ENCODE data around the gene PBX2. TPM values are rescaled to one million over a fixed set of nuclear protein-coding genes. Genes with fewer than 3 reads are reported as not detected.

The PBX2 gene
- total RNA-seq, 2 experiments from 2014 or later, result 46.5 to 47.7 TPM

GRCh38 chr6:32164295-32164694 lies 25.7 kb downstream of the PBX2 start, which contains the start of gene EGFL8:
Gene EGFL8 (plus strand): TSS chr6:32164595. CDS start chr6:32166166, 1,571 bp downstream.
- intact Hi-C loops (cut with micrococcal nuclease), result no loop called here
- H3K4me3 Mint-ChIP-seq, result no peak within 1 kb of the TSS
- H3K9me3 Mint-ChIP-seq, result no peaks in the 10 kb centered on the region
- H3K36me3 Mint-ChIP-seq (ENCODE audit: low read depth), result peaks cover 19% of the 10 kb centered on the region
- CTCF ChIA-PET, result no interaction called here
- H3K27ac Mint-ChIP-seq, result no peak within 1 kb of the TSS
- H3K27me3 Mint-ChIP-seq (ENCODE audit: low read depth), result no peaks in the 10 kb centered on the region
- H3K4me1 Mint-ChIP-seq (ENCODE audit: low read depth), result no peaks in the 10 kb centered on the region
- no peak for DNase-seq

GRCh38 chr6:32163559-32164258 lies 26.3 kb downstream of the PBX2 start:
- intact Hi-C loops (cut with micrococcal nuclease), result no loop called here
- no peaks in the 10 kb centered on the region for H3K4me1 Mint-ChIP-seq (ENCODE audit: low read depth)
- no peak for DNase-seq
- no peak overlapping the region for H3K4me3 Mint-ChIP-seq
- CTCF ChIA-PET, result no interaction called here
- peaks cover 16% of the 10 kb centered on the region for H3K36me3 Mint-ChIP-seq (ENCODE audit: low read depth)
- no peaks in the 10 kb centered on the region for H3K27me3 Mint-ChIP-seq (ENCODE audit: low read depth)
- no peak overlapping the region for H3K27ac Mint-ChIP-seq
- H3K9me3 Mint-ChIP-seq, result no peaks in the 10 kb centered on the region

GRCh38 chr6:32158052-32158451 lies 31.9 kb downstream of the PBX2 start:
- intact Hi-C loops (cut with micrococcal nuclease), result no loop called here
- peaks cover 17% of the 10 kb centered on the region for H3K36me3 Mint-ChIP-seq (ENCODE audit: low read depth)
- H3K27ac Mint-ChIP-seq, result no peak overlapping the region
- H3K27me3 Mint-ChIP-seq (ENCODE audit: low read depth), result no peaks in the 10 kb centered on the region
- H3K4me3 Mint-ChIP-seq, result no peak overlapping the region
- peaks cover 15% of the 10 kb centered on the region for H3K4me1 Mint-ChIP-seq (ENCODE audit: low read depth)
- no peak for DNase-seq
- H3K9me3 Mint-ChIP-seq, result no peaks in the 10 kb centered on the region
- CTCF ChIA-PET, result interaction anchor here (0.8 to 1.1 kb wide), 2 partner anchors 27 to 87 kb away, joined by 3 read pairs; no protein-coding TSS in a partner anchor

GRCh38 chr6:32156891-32157290 lies 33.1 kb downstream of the PBX2 start:
- no peaks in the 10 kb centered on the region for H3K9me3 Mint-ChIP-seq

GRCh38 chr6:32154514-32155161 lies 35.4 kb downstream of the PBX2 start:
- intact Hi-C loops (cut with micrococcal nuclease), result loop anchor here (1.0 to 5.0 kb wide), 7 partner anchors 23 to 197 kb away; partner anchors contain the start of genes FKBPL, NELFE and SKIC2
- Mint-ChIP-seq H3K27me3 (ENCODE audit: low read depth) (peaks cover 5% of the 10 kb centered on the region), H3K27ac (peak overlapping the region; percentile 88), H3K9me3 (no peaks in the 10 kb centered on the region), H3K36me3 (ENCODE audit: low read depth) (peaks cover 14% of the 10 kb centered on the region), H3K4me3 (peak overlapping the region; percentile 99), H3K4me1 (ENCODE audit: low read depth) (peaks cover 42% of the 10 kb centered on the region)
- CTCF ChIA-PET, result interaction anchor here (0.6 to 1.0 kb wide), 5 partner anchors 36 to 417 kb away, joined by 3 to 4 read pairs (median 3); partner anchors contain the start of gene GPSM3
- DNase-seq, result peak; percentile 83

More at GRCh38 chr6:32156891-32157290, 33.1 kb downstream of the PBX2 start:
- no peak for DNase-seq
- H3K4me3 Mint-ChIP-seq, result no peak overlapping the region
- intact Hi-C loops (cut with micrococcal nuclease), result no loop called here
- no peak overlapping the region for H3K27ac Mint-ChIP-seq
- H3K36me3 Mint-ChIP-seq (ENCODE audit: low read depth), result peaks cover 14% of the 10 kb centered on the region
- peaks cover 27% of the 10 kb centered on the region for H3K4me1 Mint-ChIP-seq (ENCODE audit: low read depth)
- CTCF ChIA-PET, result no interaction called here
- no peaks in the 10 kb centered on the region for H3K27me3 Mint-ChIP-seq (ENCODE audit: low read depth)

GRCh38 chr6:32153564-32154513 lies 36.2 kb downstream of the PBX2 start, which contains the start of gene PPT2:
Gene PPT2 (plus strand): TSS chr6:32154141. CDS start chr6:32154595, 454 bp downstream.
- peaks cover 14% of the 10 kb centered on the region for H3K36me3 Mint-ChIP-seq (ENCODE audit: low read depth)
- peak within 1 kb of the TSS; percentile 99 for H3K4me3 Mint-ChIP-seq
- CTCF ChIA-PET, result interaction anchor here (1.0 kb wide), 1 partner anchor 39 kb away, joined by 3 read pairs; the partner anchor contains the start of gene GPSM3
- intact Hi-C loops (cut with micrococcal nuclease), result loop anchor here (1.0 to 5.0 kb wide), 7 partner anchors 23 to 197 kb away; partner anchors contain the start of genes FKBPL, NELFE and SKIC2
- DNase-seq, result peak; percentile 90
- H3K27ac Mint-ChIP-seq, result peak within 1 kb of the TSS; percentile 88
- peaks cover 7% of the 10 kb centered on the region for H3K27me3 Mint-ChIP-seq (ENCODE audit: low read depth)
- H3K9me3 Mint-ChIP-seq, result no peaks in the 10 kb centered on the region
- H3K4me1 Mint-ChIP-seq (ENCODE audit: low read depth), result peaks cover 46% of the 10 kb centered on the region

GRCh38 chr6:32152769-32153563 lies 37.0 kb downstream of the PBX2 start:
- peaks cover 8% of the 10 kb centered on the region for H3K27me3 Mint-ChIP-seq (ENCODE audit: low read depth)
- intact Hi-C loops (cut with micrococcal nuclease), result loop anchor here (5.0 kb wide), 1 partner anchor 196 kb away; the partner anchor contains the start of genes NELFE and SKIC2

GRCh38 chr6:32151863-32152768 lies 37.9 kb downstream of the PBX2 start, which contains the start of gene PRRT1:
Gene PRRT1 (minus strand): TSS chr6:32151939. CDS start chr6:32151827, 112 bp downstream.
- Mint-ChIP-seq H3K4me1 (ENCODE audit: low read depth) (peaks cover 55% of the 10 kb centered on the region), H3K36me3 (ENCODE audit: low read depth) (no peaks in the 10 kb centered on the region), H3K27ac (no peak within 1 kb of the TSS), H3K27me3 (ENCODE audit: low read depth) (peaks cover 8% of the 10 kb centered on the region), H3K4me3 (peak within 1 kb of the TSS; percentile 99), H3K9me3 (no peaks in the 10 kb centered on the region)
- CTCF ChIA-PET, result interaction anchor here (0.6 to 1.1 kb wide), 4 partner anchors 24 to 399 kb away, joined by 3 read pairs; partner anchors contain the start of gene ATF6B
- intact Hi-C loops (cut with micrococcal nuclease), result loop anchor here (5.0 kb wide), 1 partner anchor 195 kb away; the partner anchor contains the start of genes NELFE and SKIC2
- no peak for DNase-seq

More at GRCh38 chr6:32152769-32153563, 37.0 kb downstream of the PBX2 start:
- no peak overlapping the region for H3K27ac Mint-ChIP-seq
- CTCF ChIA-PET, result interaction anchor here (0.6 to 1.1 kb wide), 4 partner anchors 25 to 400 kb away, joined by 3 read pairs; partner anchors contain the start of gene ATF6B
- no peak for DNase-seq
- peak overlapping the region; percentile 99 for H3K4me3 Mint-ChIP-seq
- H3K4me1 Mint-ChIP-seq (ENCODE audit: low read depth), result peaks cover 55% of the 10 kb centered on the region
- peaks cover 7% of the 10 kb centered on the region for H3K36me3 Mint-ChIP-seq (ENCODE audit: low read depth)
- no peaks in the 10 kb centered on the region for H3K9me3 Mint-ChIP-seq

- H3K4me3 Mint-ChIP-seq, result peak overlapping the region; percentile 66
- CTCF ChIA-PET, result no interaction called here
Measured at GRCh38 chr6:32151181-32151862, 38.7 kb downstream of the PBX2 start.

More at GRCh38 chr6:32151181-32151862, 38.7 kb downstream of the PBX2 start:
- DNase-seq, result no peak
- Mint-ChIP-seq H3K27ac (no peak overlapping the region), H3K4me1 (ENCODE audit: low read depth) (peaks cover 55% of the 10 kb centered on the region), H3K36me3 (ENCODE audit: low read depth) (no peaks in the 10 kb centered on the region), H3K9me3 (no peaks in the 10 kb centered on the region), H3K27me3 (ENCODE audit: low read depth) (peaks cover 8% of the 10 kb centered on the region)
- intact Hi-C loops (cut with micrococcal nuclease), result loop anchor here (5.0 kb wide), 1 partner anchor 194 kb away; the partner anchor contains the start of genes NELFE and SKIC2
